GM18499 (cell line): ENCODE data around the gene PADI4.

Experiments
- ATAC-seq: cut with Tn5 transposase; IDR thresholded peaks from one replicate; pipeline ENCODE4 v1.9.1; 2021; ENCODE audit warnings: moderate number of reproducible peaks; ENCODE audit not compliant: insufficient read depth, unreplicated experiment

The PADI4 gene

GRCh38 chr1:17307946-17308345, at the start of gene PADI4:
TSS of gene PADI4 (plus strand) at chr1:17308197. CDS start at chr1:17308223, 26 bp downstream.
- no peak for ATAC-seq

- ATAC-seq, result no peak
Observed at GRCh38 chr1:17258758-17259130, 49.3 kb upstream of the PADI4 start.

DNA sequence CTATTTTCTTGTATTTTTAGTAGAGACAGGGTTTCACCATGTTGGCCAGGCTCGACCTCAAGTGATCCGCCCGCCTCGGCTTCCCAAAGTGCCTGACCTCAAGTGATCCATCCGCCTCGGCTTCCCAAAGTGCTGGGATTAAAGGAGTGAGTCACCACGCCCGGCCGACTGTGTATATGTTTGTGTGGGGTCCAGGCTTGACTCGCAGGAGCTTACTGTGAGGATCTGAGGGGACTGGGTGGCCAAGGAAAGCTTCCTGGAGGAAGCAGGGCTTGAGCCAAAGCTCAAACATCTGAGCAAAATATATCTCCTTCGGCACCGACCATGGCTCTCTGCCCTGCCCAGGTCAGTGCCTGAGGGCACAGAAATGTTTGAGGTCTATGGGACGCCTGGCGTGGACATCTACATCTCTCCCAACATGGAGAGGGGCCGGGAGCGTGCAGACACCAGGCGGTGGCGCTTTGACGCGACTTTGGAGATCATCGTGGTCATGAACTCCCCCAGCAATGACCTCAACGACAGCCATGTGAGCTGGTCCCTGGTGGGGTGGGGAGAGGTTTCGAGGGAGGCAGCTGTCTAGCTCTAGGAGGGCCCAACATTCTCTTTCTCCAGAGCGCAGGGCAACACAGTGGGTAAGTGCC, 48.6 kb upstream of the PADI4 start:
- no peak for ATAC-seq

GRCh38 chr1:17260264-17260663, 47.7 kb upstream of the PADI4 start:
- ATAC-seq, result no peak

DNA sequence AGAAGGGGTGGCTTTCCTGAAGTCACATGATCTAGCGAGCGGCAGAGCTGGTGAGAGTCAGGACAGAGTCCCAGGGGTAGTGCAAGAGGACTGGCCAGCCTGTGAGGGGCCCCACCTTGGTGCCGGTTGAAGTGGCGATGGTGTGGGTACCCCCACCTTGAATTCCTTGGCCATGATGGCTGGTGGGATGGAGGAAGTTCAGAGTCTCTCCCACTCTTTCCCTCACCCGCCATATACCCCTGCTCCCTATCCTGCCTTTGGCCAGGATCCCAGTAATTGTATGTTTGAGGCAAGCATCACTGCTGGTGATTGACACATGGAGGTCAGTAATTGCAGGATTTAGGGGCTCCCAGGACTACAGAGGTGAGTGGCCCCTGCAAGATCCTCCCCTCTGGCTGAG, 47.3 kb upstream of the PADI4 start:
- ATAC-seq, result no peak

GRCh38 chr1:17263936-17264335, 44.1 kb upstream of the PADI4 start:
- no peak for ATAC-seq

DNA sequence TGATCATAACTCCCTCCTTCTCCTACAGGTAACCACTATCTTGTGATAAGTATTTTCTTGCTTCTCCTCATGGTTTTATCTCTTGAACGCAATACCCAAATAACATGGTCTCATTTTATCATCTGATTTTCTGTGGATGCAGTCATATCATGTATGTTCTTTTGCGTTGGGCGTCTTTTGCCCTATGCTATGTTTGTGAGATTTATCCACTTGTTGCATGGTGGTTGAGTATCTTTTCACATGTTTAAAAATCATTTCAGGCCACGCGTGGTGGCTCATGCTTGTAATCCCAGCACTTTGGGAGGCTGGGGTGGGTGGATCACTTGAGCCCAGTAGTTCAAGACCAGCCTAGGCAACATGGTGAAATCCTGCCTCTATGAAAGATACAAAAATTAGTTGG, 43.5 kb upstream of the PADI4 start:
- no peak for ATAC-seq

DNA sequence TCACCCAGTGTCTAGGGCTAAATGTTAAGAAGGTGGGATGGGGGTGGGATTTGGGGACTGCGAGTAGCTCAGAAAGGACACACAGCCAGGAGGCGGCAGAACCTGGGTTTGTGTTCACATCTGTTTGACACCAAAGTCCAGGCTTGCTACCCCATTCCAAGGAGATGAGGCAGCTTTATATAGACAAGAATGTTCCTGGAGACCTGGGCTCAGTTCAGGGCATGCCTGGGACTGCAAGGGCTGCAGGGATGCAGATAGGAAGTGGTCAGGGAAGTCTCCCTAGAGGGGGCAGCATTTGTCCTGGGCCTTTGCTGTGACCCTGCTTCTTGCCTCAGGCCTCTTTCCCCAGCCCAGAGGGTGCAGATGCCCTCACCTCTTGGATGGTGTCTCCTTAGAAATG, 42.8 kb upstream of the PADI4 start:
- no peak for ATAC-seq

GRCh38 chr1:17265950-17266349, 42.0 kb upstream of the PADI4 start:
- ATAC-seq, result no peak

GRCh38 chr1:17270891-17271765, 36.9 kb upstream of the PADI4 start:
- no peak for ATAC-seq

- ATAC-seq, result no peak
Observed at GRCh38 chr1:17272066-17272465, 35.9 kb upstream of the PADI4 start.

DNA sequence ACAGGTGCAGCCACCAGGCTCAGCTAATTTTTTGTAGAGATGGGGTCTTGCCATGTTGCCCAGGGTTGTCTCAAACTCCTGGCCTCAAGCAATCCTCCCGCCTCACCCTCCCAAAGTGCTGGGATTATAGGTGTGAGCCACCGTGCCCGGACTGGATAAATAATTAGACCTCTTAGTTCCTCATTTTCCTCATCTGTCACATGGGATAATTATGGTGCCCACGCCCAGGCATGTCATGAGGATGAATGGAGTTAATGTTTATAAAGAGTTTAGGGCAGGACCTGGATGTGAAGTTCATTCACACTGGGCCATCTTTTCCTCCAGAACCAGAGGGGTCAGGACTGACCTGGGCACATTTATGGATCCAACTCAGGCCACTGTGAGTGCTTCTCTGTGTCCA, 35.4 kb upstream of the PADI4 start:
- no peak for ATAC-seq

DNA sequence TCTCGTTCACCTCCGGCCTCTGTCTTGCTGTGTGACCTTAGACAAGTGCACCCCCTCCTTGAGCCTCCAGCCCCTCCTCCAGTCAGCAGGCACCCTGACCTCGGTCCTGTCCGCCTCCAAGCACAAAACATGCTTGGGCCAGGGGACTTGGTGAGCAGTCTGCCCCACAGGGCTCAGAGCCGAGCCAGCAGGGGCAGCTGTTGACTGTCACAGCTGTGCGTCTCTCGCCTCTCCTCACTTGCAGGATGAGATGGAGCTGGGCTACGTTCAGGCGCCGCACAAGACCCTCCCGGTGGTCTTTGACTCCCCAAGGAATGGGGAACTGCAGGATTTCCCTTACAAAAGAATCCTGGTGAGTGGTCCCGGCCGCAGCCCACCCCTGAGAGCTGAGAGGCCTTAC, 34.9 kb upstream of the PADI4 start:
- no peak for ATAC-seq

DNA sequence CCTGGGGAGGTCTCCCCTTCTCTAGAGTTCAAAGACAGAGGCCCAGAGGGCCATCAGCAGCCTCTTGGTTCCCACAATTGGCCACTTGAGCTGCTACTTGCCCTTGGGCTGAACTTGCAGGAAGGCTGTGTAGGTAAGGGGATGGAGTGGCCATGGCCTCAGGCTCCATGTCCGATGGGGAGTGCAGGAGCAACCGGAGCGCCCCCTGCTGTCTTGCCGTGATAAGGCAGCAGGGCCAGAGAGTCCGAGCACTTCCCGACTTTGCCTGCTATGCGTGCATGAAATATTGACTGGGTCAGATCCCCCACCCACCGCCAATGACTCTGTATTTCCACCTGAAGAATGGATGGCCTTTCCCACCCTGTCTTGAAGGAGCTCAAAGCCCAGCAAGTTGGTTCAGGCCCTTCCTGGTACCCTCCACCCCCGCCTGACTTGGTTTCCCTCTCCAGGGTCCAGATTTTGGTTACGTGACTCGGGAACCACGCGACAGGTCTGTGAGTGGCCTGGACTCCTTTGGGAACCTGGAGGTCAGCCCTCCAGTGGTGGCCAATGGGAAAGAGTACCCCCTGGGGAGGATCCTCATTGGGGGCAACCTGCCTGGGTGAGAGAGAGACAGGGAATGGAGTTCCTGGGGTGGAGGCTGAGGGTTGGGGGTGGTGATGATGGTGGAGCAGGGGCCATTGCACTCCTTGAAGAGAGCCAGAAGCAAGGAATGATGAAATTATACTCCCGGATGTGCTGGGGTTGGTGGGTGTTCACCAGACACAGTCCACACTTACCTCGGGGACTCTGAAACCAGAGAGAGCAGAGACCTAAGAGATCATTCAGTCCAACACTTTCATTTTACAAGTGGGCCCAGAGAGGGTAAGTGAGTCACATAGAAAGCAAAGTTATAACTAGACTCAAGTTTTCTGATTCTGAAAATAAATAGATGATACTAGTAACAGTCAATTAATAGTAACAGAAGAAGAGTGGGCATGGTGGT, 33.5 kb upstream of the PADI4 start:
- no peak for ATAC-seq

DNA sequence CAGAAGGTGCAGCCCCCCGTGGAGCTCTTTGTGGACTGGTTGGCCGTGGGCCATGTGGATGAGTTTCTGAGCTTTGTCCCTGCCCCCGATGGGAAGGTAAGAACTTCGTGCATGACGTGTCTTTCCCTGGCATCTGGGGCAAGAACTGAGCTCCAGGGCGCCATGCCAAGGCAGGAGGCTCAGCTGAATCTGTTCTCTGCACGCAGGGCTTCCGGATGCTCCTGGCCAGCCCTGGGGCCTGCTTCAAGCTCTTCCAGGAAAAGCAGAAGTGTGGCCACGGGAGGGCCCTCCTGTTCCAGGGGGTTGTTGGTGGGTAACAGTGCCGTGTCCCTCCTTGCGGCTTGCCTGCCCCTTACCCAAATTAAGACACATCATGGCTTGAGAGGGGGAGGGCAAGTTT, 31.4 kb upstream of the PADI4 start:
- no peak for ATAC-seq

DNA sequence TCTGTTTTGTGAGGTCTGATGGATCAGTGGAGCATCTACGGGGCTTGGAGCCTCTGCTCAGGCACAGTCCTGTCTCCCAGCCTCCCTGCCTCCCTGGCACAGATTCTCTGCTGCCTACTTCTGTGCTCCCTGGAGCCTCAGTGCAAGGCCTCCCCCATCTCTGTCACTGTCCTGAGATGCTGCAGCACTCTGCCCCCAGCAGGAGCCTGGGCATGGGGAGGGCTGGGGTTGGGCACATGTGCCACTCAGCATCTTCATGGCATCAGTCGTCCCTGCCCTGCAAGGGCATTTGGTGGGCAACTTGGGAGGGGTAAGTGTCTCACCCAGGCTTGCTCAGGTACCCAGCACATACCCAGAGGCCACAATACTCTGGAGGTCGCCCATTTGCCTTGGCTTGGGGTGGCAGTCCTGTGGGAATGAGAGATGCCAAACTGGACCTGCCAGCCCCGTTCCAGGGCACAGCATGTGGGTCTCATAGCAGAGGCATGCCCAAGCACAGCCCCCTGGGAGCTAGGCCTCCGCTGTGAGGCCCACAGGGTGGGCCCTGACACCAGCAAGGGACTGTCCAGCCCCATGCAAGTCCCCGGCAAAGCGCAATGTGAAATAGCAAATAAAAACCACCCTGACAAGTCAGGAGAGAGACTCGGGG, 30.4 kb upstream of the PADI4 start:
- ATAC-seq, result no peak

GRCh38 chr1:17278996-17279830, 28.8 kb upstream of the PADI4 start:
- no peak for ATAC-seq

DNA sequence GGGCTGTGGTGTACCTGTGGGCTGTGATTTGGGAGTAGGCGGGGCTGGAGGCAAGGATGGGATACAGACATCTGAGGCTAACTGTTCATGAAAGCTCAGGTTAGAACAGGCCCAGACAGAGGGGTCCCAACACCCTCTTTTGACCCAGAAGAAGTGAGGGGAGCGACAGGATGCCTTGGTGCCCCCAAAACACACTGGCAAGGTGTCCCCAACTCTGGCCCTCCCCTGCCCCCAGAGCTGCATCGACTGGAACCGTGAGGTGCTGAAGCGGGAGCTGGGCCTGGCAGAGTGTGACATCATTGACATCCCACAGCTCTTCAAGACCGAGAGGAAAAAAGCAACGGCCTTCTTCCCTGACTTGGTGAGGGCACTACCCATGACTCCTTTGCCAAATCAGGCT, 27.6 kb upstream of the PADI4 start:
- no peak for ATAC-seq

- no peak for ATAC-seq
Observed at GRCh38 chr1:17280894-17281293, 27.1 kb upstream of the PADI4 start.
